Keratinocyte (primary cell): ENCODE measurements around the gene NPTXR. TPM values are rescaled to one million over a fixed set of nuclear protein-coding genes. Genes with fewer than 3 reads are reported as not detected.

Experiments
- DNase-seq: peaks from one replicate; pipeline ENCODE4 v3.0.0-alpha.2; 2011; ENCODE audit warnings: low read depth, missing footprints, low spot score
- FAIRE-seq: peaks from 2 replicates; lab custom pipeline; 2011; peaks lifted over from hg19 to GRCh38; lab: Jason Lieb, UNC
- H2AFZ ChIP-seq: 2 replicates; pipeline ENCODE4 v1.6.0; 2012; ENCODE audit warnings: low read length, control low read depth, inconsistent platforms; ENCODE audit not compliant: control insufficient read depth
- H3K27ac ChIP-seq: 2 replicates; pipeline ENCODE4 v1.5.1; 2011; ENCODE audit warnings: low read length; ENCODE audit not compliant: control insufficient read depth, insufficient read depth
- H3K27me3 ChIP-seq: 3 replicates; pipeline ENCODE4 v1.6.0; 2011; ENCODE audit warnings: low read length; ENCODE audit not compliant: control insufficient read depth, insufficient read depth; ENCODE audit errors: extremely low read depth
- H3K36me3 ChIP-seq, 2 experiments: 2 replicates in 1 of 2; 3 replicates in 1 of 2; pipeline ENCODE4 v1.5.1; 2011; ENCODE audit warnings: low read length in 2 of 2, mild to moderate bottlenecking in 1 of 2; ENCODE audit not compliant: control insufficient read depth in 2 of 2, insufficient read depth in 2 of 2; ENCODE audit errors: extremely low read depth in 1 of 2
- H3K4me1 ChIP-seq: 3 replicates; pipeline ENCODE4 v1.5.1; 2011; ENCODE audit warnings: low read length; ENCODE audit not compliant: control insufficient read depth, insufficient read depth; ENCODE audit errors: extremely low read depth
- H3K4me2 ChIP-seq: 3 replicates; pipeline ENCODE4 v1.6.0; 2011; ENCODE audit warnings: low read depth, low read length; ENCODE audit not compliant: control insufficient read depth, insufficient read depth; ENCODE audit errors: extremely low read depth
- H3K4me3 ChIP-seq, 3 experiments: fragments of 200-600 bp in 1 of 3; sonication (generic) in 1 of 3; 2 replicates in 2 of 3; 3 replicates in 1 of 3; pipeline ENCODE4 v1.5.1; 2011 to 2016; ENCODE audit warnings: low read length in 3 of 3, mild to moderate bottlenecking in 3 of 3, control low read depth in 2 of 3, inconsistent platforms in 1 of 3, low read depth in 1 of 3, mixed read lengths in 1 of 3, mixed run types in 1 of 3, moderate library complexity in 1 of 3; ENCODE audit not compliant: control insufficient read depth in 2 of 3, insufficient read depth in 2 of 3; ENCODE audit errors: extremely low read depth in 1 of 3
- H3K79me2 ChIP-seq: 2 replicates; pipeline ENCODE4 v1.6.0; 2012; ENCODE audit warnings: low read length; ENCODE audit not compliant: control insufficient read depth, insufficient read depth
- H3K9ac ChIP-seq: 3 replicates; pipeline ENCODE4 v1.6.0; 2011; ENCODE audit warnings: low read length; ENCODE audit not compliant: control insufficient read depth, insufficient read depth; ENCODE audit errors: extremely low read depth
- H3K9me1 ChIP-seq: 3 replicates; pipeline ENCODE4 v1.6.0; 2011; ENCODE audit warnings: low read length; ENCODE audit not compliant: control insufficient read depth, insufficient read depth; ENCODE audit errors: extremely low read depth
- H3K9me3 ChIP-seq: 2 replicates; pipeline ENCODE4 v1.5.1; 2012; ENCODE audit warnings: low read depth, low read length; ENCODE audit not compliant: control insufficient read depth
- H4K20me1 ChIP-seq: 3 replicates; pipeline ENCODE4 v1.6.0; 2011; ENCODE audit warnings: low read length; ENCODE audit not compliant: control insufficient read depth, insufficient read depth; ENCODE audit errors: extremely low read depth
- CTCF ChIP-seq, 3 experiments: IDR thresholded peaks in 1 of 3; conservative IDR thresholded peaks in 1 of 3; optimal IDR thresholded peaks in 1 of 3; 2 replicates in 2 of 3; 3 replicates in 1 of 3; pipeline versions ENCODE3 to v1.5.1; 2011; ENCODE audit warnings: low read length in 3 of 3, mild to moderate bottlenecking in 3 of 3, moderate library complexity in 2 of 3, control low read depth in 1 of 3, inconsistent platforms in 1 of 3; ENCODE audit not compliant: insufficient read depth in 2 of 3; ENCODE audit errors: extremely low read depth in 1 of 3
- EZH2 ChIP-seq: IDR thresholded peaks from one replicate; pipeline ENCODE4 v1.6.1; 2012; ENCODE audit warnings: inconsistent platforms, mild to moderate bottlenecking, low read length, moderate library complexity
- dilution Hi-C: fragments of 300-500 bp; cut with MboI; formaldehyde crosslinking; loops from one replicate; pipeline ENCODE4 v1.7.0; 2020; ENCODE audit warnings: low sequenced_read_pairs; ENCODE audit not compliant: extremely low pct_ligation_motif_present
- polyA plus RNA-seq, 5 experiments: library from polyadenylated mRNA; depleted of rRNA in 3 of 5; stranded (reverse) in 3 of 5; stranded (forward) in 1 of 5; unstranded in 1 of 5; fragments of >200 nt; gene quantifications; 1 replicate in 1 of 5; 2 replicates in 3 of 5; 3 replicates in 1 of 5; pipeline versions ENCODE4 v1.2.1 to v1.2.3, GENCODE V29; 2011 to 2012; ENCODE audit warnings: missing spikeins in 2 of 5, low read depth in 1 of 5, low replicate concordance in 1 of 5

NPTXR gene
- polyA plus RNA-seq, 1 donor (not counting 4 experiments of a cell fraction or from before 2014, with no cell fraction given): 0.03 TPM

GRCh38 chr22:38783095-38783615, 60.7 kb downstream of the NPTXR start:
- Histone ChIP-seq H3K27me3 (no peaks in the 10 kb centered on the region), H3K4me2 (no peak overlapping the region), H4K20me1 (no peaks in the 10 kb centered on the region), H3K9me1 (no peaks in the 10 kb centered on the region), H3K79me2 (no peaks in the 10 kb centered on the region), H2AFZ (peak overlapping the region; percentile 30), H3K27ac (no peak overlapping the region), H3K9ac (no peak overlapping the region), H3K4me1 (peaks cover 4% of the 10 kb centered on the region), H3K4me3 (no peak overlapping the region), H3K36me3 (peaks cover 0 to 3% of the 10 kb centered on the region in 2 experiments), H3K9me3 (no peaks in the 10 kb centered on the region)
- FAIRE-seq: no peak
- DNase-seq: no peak
- dilution Hi-C loops: no loop called here
- TF ChIP-seq CTCF (optimal IDR thresholded peaks at IDR 0.05 in 1 of 3, IDR thresholded peaks at IDR 0.05 in 1 of 3, conservative IDR thresholded peaks at IDR 0.05 in 1 of 3; ENCODE audit: extremely low read depth in 1 of 3, insufficient read depth in 2 of 3, low read length in 3 of 3) (no peak), EZH2 (no peak)

DNA sequence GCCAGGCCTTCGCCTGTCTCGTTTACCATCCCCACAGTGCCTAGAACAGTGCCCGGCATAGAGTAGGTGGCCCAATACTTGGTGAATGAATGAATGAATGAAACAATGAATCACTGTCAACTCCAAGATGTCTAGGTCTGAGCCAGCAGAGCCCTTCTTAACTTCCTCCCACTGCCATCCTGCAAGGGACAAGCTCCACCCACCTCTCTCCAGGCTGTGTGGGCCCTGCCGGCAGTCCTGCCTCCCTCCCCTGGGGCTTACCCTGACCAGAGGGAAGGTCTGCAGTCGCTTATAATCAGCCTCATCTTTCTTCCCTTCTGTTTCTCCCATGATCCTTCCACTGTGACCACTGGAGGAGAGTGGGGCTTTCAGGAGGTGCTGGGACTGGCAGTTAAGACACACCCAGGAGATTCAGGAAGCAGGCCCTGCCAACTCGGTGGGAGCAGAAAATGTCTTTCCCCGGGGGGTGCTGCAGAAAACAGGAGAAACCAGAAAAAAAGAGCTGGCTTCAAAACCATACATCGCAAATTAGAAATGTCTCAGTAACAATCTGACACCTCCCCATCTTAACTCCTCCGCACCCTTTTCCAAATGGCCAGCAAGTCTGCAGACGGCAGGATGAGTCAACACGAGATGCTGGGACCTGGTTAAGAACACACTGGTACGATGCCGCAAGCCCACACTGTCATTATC, 61.3 kb downstream of the NPTXR start:
- Histone ChIP-seq H3K4me2 (no peak overlapping the region), H3K4me3 (no peak overlapping the region), H3K36me3 (peaks cover 0 to 3% of the 10 kb centered on the region in 2 experiments), H3K9me3 (no peaks in the 10 kb centered on the region), H3K4me1 (peaks cover 4% of the 10 kb centered on the region), H3K79me2 (no peaks in the 10 kb centered on the region), H3K27ac (no peak overlapping the region), H3K9me1 (no peaks in the 10 kb centered on the region), H3K27me3 (no peaks in the 10 kb centered on the region), H4K20me1 (no peaks in the 10 kb centered on the region), H2AFZ (peak overlapping the region; percentile 30), H3K9ac (no peak overlapping the region)
- dilution Hi-C loops: no loop called here
- peak; percentile 17 for FAIRE-seq
- no peak for DNase-seq
- TF ChIP-seq EZH2 (no peak), CTCF (optimal IDR thresholded peaks at IDR 0.05 in 1 of 3, IDR thresholded peaks at IDR 0.05 in 1 of 3, conservative IDR thresholded peaks at IDR 0.05 in 1 of 3; ENCODE audit: extremely low read depth in 1 of 3, insufficient read depth in 2 of 3, low read length in 3 of 3) (no peak)
